ENCODE data around the gene DNAJC5.
"Not testable (repeated sequence)": the region's sequence is repeated elsewhere in the genome, so short reads cannot be mapped to it uniquely, and the experiment has no call there.

Gene DNAJC5

GRCh38 chr20:63955827-63956663 lies 61.1 kb downstream of the DNAJC5 start, which contains the start of gene UCKL1:
Gene UCKL1, minus strand, starts transcription at chr20:63956416. Its CDS starts 44 bp downstream, at chr20:63956372.
- peak; percentile 84 for DNase-seq (ENCODE audit: low read depth)

GRCh38 chr20:63956664-63957003 lies 61.7 kb downstream of the DNAJC5 start:
- no peak for DNase-seq (ENCODE audit: low read depth)

GRCh38 chr20:63957004-63957689 lies 62.2 kb downstream of the DNAJC5 start:
- peak; percentile 59 for DNase-seq (ENCODE audit: low read depth)

GRCh38 chr20:63957690-63958441 lies 62.9 kb downstream of the DNAJC5 start:
- DNase-seq (ENCODE audit: low read depth): no peak

- DNase-seq (ENCODE audit: low read depth): no peak
Observed at GRCh38 chr20:63958471-63958870, 63.5 kb downstream of the DNAJC5 start.

GRCh38 chr20:63958964-63959698 lies 64.2 kb downstream of the DNAJC5 start:
- DNase-seq (ENCODE audit: low read depth): no peak

- no peak for DNase-seq (ENCODE audit: low read depth)
Observed at GRCh38 chr20:63959699-63960075, 64.8 kb downstream of the DNAJC5 start.

GRCh38 chr20:63960654-63961621 lies 66.0 kb downstream of the DNAJC5 start:
- not testable (repeated sequence) for DNase-seq (ENCODE audit: low read depth)

- no peak for DNase-seq (ENCODE audit: low read depth)
Observed at GRCh38 chr20:63961664-63962425, 66.9 kb downstream of the DNAJC5 start.

GRCh38 chr20:63962426-63963347 lies 67.8 kb downstream of the DNAJC5 start:
- DNase-seq (ENCODE audit: low read depth): no peak

- no peak for DNase-seq (ENCODE audit: low read depth)
Observed at GRCh38 chr20:63963348-63963741, 68.4 kb downstream of the DNAJC5 start.

GRCh38 chr20:63963784-63964301 lies 68.9 kb downstream of the DNAJC5 start:
- no peak for DNase-seq (ENCODE audit: low read depth)

- DNase-seq (ENCODE audit: low read depth): no peak
Observed at GRCh38 chr20:63964412-63964811, 69.5 kb downstream of the DNAJC5 start.

- no peak for DNase-seq (ENCODE audit: low read depth)
Observed at GRCh38 chr20:63966172-63966943, 71.4 kb downstream of the DNAJC5 start.

GRCh38 chr20:63966944-63967322 lies 72.0 kb downstream of the DNAJC5 start:
- DNase-seq (ENCODE audit: low read depth): no peak

GRCh38 chr20:63967330-63968135 lies 72.6 kb downstream of the DNAJC5 start:
- no peak for DNase-seq (ENCODE audit: low read depth)

All from activated T-cell treated with anti-CD3 and anti-CD28 coated beads for 1 hour (primary cell).